HG02981 (cell line): Measurements from ENCODE around the gene DBNL.
"Not testable (repeated sequence)": the region's sequence is repeated elsewhere in the genome, so short reads cannot be mapped to it uniquely, and the experiment has no call there.

ENCODE experiments used
- ATAC-seq: cut with Tn5 transposase; IDR thresholded peaks from one replicate; pipeline ENCODE4 v1.9.1; 2021; ENCODE audit warnings: mild to moderate bottlenecking, moderate library complexity; ENCODE audit not compliant: unreplicated experiment

Gene DBNL

GRCh38 chr7:44044315-44045225 lies at the start of gene DBNL:
DBNL (plus strand) TSS chr7:44044702; CDS start chr7:44044738, 36 bp downstream.
- ATAC-seq, result peak; percentile 61

GRCh38 chr7:43997532-43997931 lies 47.0 kb upstream of the DBNL start, which contains the start of gene SPDYE1:
SPDYE1 (plus strand) TSS chr7:43997897; CDS start chr7:43999950, 2,053 bp downstream.
- not testable (repeated sequence) for ATAC-seq

DNA sequence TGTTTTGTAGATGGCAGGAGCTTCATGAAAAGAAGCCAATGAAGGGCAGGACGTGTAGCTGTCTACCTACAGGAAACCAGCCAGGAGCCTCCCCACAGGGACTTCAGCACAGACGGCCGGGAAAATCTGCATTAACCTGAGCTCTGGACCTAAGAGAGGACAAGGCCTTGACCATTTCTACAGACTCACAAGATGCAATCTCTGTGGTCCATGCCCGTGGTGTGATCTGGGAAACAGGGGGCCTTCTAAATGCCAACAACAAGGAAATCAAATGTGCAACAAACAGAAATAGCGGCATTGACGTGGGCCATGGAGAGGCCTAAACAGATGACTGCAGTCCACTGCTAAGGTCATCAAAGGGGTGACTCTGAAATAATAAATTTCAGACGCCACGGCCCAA lies 32.4 kb upstream of the DBNL start:
- ATAC-seq, result not testable (repeated sequence)

- ATAC-seq, result not testable (repeated sequence)
Observed at GRCh38 chr7:44015090-44015489, 29.4 kb upstream of the DBNL start.

DNA sequence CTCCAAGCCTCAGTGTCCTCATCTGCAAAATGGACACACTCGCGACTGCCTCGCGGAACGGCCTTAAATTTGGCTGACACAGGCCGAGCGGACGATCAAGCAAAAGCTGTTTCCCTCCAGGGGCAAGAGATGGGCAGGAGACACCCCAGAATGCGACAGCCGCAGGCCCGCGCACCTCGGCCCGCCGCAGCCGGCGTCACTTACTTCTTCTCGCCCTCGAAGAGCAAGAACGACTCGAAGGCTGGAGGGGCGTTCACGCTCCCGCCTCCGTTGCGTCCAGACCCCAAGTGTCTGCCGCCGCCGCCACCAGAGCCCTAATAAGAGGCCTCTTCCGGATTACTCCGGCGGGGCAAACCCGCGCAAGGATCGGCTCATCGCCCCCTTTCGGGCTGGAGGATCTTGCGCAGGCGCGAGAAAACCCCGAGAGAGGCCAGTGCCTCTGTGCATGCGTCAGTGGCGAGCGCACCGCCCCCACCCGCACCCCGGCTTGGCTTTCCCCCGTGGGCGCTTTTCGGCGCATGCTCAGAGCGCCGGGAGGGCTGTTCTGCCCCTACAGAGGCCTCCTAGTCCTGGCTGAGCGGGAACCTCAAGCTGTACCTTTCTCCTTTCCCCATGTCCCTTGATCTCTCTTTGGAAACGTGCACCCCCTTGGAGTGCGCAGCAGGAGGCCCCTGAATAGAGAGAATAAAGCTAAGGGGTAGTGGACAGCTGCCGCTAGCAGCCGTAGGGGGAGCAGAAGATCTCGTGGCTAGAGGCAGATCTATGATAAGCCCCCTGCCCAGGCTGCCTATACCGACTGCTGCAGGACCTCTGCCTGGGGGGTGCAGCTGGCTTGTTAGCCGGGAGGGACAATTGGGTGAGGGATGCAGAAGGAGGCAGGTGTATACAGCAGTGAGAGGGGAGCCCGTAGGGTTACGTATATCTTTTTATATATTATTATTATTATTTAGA lies 25.4 kb upstream of the DBNL start:
- peak; percentile 92 for ATAC-seq

GRCh38 chr7:44019825-44020224 lies 24.7 kb upstream of the DBNL start:
- ATAC-seq, result not testable (repeated sequence)

DNA sequence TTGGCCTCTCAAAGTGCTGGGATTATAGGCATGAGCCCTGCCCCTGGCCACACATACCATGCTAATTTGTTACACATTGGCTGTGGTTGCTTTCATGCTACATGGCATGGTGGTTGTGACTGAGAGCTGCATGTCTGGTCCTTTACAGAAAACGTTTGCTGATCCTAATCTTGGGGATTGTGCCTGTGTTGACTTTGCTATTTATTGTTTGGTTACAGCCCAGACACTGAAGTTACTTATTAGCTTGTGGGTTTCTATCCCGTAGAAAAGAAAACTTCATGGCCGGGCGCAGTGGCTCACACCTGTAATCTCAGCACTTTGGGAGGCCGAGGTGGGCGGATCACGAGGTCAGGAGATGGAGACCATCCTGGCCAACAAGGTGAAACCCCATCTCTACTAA lies 22.4 kb upstream of the DBNL start:
- ATAC-seq, result not testable (repeated sequence)

DNA sequence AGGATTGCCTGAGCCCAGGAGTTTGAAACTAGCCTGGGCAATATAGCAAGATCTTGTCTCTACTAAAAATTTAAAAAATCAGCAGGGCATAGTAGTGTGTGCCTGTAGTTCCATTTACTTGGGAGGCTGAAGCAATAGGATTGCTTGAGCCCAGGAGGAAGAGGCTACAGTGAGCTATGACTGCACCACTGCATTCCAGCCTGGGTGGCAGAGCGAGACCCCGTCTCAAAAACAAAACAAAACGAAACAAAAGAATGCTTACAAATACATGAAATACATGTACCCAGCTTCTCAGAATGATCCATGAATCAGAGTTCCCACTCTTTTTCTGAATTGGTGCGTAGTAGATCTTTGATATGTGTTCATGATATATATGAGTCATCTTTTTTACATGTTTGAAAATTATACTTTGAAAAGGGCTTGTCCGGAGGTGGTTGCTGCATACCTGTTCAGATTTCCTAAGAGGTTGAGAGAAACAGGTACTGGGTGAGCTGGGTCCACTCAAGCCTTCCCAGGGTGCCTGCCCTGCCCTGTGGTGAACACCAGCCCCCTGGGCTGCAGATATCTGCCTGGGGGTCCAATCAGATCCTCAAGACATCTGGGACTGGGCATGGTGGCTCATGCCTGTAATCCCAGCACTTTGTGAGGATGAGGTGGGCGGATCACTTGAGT lies 21.6 kb upstream of the DBNL start:
- not testable (repeated sequence) for ATAC-seq

GRCh38 chr7:44029433-44029832 lies 15.1 kb upstream of the DBNL start:
- ATAC-seq, result not testable (repeated sequence)

DNA sequence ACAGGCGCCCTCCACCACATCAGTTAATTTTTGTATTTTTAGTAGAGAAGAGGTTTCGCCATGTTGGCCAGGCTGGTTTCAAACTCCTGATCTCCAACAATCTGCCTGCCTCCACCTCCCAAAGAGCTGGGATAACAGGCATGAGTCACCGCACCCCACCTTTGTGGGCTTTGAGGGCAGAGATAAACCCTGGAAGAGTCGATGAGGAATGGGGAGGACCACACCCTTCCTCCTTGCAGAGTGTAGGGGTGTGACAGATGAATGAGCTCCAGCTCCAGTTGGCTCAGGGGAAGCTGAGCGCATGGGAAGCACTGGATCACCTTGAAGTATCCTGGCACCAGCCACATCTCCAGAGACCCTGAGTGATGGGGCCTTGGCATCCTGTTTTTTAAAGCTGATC lies 14.5 kb upstream of the DBNL start:
- ATAC-seq, result not testable (repeated sequence)

- not testable (repeated sequence) for ATAC-seq
Observed at GRCh38 chr7:44031319-44031718, 13.2 kb upstream of the DBNL start.

DNA sequence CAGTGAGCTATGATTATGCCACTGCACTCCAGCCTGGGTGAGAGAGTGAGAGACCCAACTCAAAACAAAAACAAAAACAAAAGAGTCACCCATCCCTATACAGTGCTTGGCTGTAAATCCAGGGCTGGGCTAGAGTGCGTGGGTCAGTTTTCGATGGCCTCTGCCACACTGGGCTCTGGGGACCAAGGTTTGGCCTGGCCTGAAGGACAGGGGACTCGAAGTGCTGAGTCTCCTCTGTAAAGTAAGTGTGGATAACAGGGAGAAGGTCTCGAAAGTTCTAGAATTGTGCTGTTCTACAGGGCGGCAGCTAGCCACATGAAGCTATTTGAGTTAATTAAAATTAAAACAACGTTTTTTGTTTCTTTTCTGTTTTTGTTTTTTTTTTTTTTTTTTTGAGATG lies 12.5 kb upstream of the DBNL start:
- ATAC-seq, result not testable (repeated sequence)

GRCh38 chr7:44033971-44034844 lies 10.3 kb upstream of the DBNL start:
- ATAC-seq, result not testable (repeated sequence)

DNA sequence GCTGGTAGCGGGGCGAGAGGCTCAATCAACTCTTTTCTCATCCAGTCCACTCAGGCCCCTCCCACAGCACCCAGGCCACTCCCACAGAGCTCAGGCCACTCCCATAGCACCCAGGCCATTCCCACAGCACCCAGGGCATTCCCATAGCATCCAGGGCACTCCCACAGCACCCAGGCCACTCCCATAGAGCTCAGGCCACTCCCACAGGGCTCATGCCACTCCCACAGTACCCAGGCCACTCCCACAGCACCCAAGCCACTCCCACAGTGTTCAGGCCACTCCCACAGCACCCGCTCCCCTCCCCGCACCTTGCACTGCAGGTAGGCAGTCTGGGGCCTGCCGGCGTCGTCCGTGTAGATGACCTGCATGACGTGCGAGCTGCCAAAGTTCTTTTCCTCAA lies 8.1 kb upstream of the DBNL start:
- ATAC-seq, result not testable (repeated sequence)

- not testable (repeated sequence) for ATAC-seq
Observed at GRCh38 chr7:44037951-44038350, 6.6 kb upstream of the DBNL start.

GRCh38 chr7:44038553-44038952 lies 5.9 kb upstream of the DBNL start:
- not testable (repeated sequence) for ATAC-seq

DNA sequence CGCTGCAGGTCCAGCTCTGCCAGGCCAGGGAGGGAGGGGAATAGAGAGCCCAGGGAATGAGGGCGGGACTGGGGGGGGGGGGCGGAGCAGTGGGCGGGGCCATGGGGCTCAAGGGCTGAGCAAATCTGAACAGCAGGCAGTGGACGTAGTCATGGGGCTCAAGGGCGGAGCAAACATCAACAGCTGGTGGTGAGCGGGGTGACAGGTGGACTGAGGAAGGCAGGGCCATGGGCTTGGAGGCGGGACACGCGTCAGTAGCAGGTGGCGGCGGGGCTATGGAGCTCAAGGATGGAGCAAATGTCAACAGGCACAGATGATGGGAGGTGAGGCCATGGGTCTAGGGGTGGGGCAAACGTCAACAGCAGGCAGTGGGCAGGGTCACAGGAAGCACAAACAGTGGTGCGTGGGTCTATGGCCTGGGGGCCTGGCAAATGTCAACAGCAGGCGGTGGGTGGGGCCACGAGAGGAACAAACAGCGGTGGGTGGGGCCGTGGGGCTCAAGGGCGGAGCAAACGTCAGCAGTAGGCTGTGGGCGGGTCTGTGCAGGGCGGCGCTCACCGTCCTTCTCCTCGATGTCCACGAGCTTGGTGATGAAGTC lies 5.4 kb upstream of the DBNL start:
- ATAC-seq, result peak; percentile 59

DNA sequence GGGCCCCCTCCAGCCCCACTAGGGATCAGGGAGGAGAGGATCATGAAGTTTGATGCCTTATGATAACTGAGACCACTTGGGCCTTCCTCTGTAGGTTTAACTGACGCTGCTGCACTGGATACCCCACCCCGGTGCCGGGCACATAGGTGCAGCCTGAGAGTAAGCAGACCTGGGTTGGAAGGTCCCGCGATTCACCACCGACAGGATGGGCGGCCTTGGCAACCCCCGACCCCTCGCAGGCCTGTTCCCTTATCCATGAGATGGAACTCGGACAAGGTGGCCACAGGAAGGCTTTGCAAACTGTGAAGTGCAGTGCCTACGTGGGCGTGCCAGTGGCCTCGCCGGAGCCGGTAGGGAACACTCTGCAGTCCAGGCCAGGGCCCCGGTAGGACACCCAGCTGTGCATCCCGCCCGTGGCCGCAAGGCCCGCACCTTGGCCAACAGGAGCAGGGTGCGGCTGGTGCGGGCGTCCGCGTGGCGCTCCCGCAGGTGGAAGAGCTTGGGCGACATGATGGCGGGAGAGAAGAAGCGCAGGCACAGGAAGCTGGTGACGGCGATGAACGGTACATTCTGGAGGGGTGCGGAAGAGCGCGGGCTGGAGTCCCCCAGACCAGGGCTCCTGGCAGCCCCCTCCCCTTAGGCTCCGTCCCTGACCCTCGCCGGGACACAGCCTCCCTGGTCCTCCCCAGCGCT lies 4.6 kb upstream of the DBNL start:
- ATAC-seq, result peak; percentile 4

GRCh38 chr7:44040493-44040891 lies 4.0 kb upstream of the DBNL start:
- peak; percentile 39 for ATAC-seq
